Neutrophil (primary cell): ENCODE measurements around the gene ASB17.
"Not testable (repeated sequence)": the region's sequence is repeated elsewhere in the genome, so short reads cannot be mapped to it uniquely, and the experiment has no call there.

Experiments used
- H3K27ac ChIP-seq: fragments of 200-600 bp; sonication (generic); 2 replicates; pipeline ENCODE4 v1.5.1; 2016; ENCODE audit warnings: mild to moderate bottlenecking, moderate library complexity
- H3K27me3 ChIP-seq: fragments of 200-600 bp; sonication (generic); 2 replicates; pipeline ENCODE4 v1.6.0; 2016; ENCODE audit warnings: mild to moderate bottlenecking
- H3K36me3 ChIP-seq: fragments of 200-600 bp; sonication (generic); 2 replicates; pipeline ENCODE4 v1.5.1; 2017
- H3K4me1 ChIP-seq, 2 experiments: fragments of 200-600 bp in 1 of 2; sonication (generic) in 1 of 2; 1 replicate in 1 of 2; 2 replicates in 1 of 2; pipeline versions ENCODE4 v1.5.1 to v1.6.1; 2013 to 2016; ENCODE audit warnings: low read depth in 1 of 2, low read length in 1 of 2, mild to moderate bottlenecking in 1 of 2, moderate library complexity in 1 of 2; ENCODE audit not compliant: control insufficient read depth in 1 of 2, insufficient read depth in 1 of 2
- H3K4me3 ChIP-seq, 2 experiments: fragments of 200-600 bp in 1 of 2; sonication (generic) in 1 of 2; 1 replicate in 1 of 2; 2 replicates in 1 of 2; pipeline ENCODE4 v1.5.1; 2013 to 2016; ENCODE audit warnings: low read depth in 1 of 2, low read length in 1 of 2, mild to moderate bottlenecking in 1 of 2, moderate library complexity in 1 of 2
- H3K9me3 ChIP-seq: fragments of 200-600 bp; sonication (generic); 2 replicates; pipeline ENCODE4 v1.5.1; 2016
- CTCF ChIP-seq: fragments of 200-600 bp; sonication (generic); IDR thresholded peaks from 2 replicates; pipeline ENCODE4 v1.5.1; 2016; ENCODE audit warnings: antibody characterized with exemption

ASB17 gene

GRCh38 chr1:75964760-75965408 is 32.7 kb upstream of the ASB17 start:
- Histone ChIP-seq H3K9me3 (peaks cover 3% of the 10 kb centered on the region), H3K36me3 (no peaks in the 10 kb centered on the region), H3K4me3 (no peak overlapping the region), H3K27ac (no peak overlapping the region), H3K4me1 (no peaks in the 10 kb centered on the region), H3K27me3 (no peaks in the 10 kb centered on the region)
- no peak for TF ChIP-seq CTCF

GRCh38 chr1:75964110-75964759 is 32.0 kb upstream of the ASB17 start:
- not testable (repeated sequence) for H3K27me3 ChIP-seq, H3K4me3 ChIP-seq, H3K36me3 ChIP-seq, H3K4me1 ChIP-seq, H3K9me3 ChIP-seq, H3K27ac ChIP-seq

- H3K27me3 ChIP-seq, result no peaks in the 10 kb centered on the region
- no peak overlapping the region for H3K4me3 ChIP-seq
- H3K4me1 ChIP-seq, result no peaks in the 10 kb centered on the region
- no peaks in the 10 kb centered on the region for H3K9me3 ChIP-seq
- no peaks in the 10 kb centered on the region for H3K36me3 ChIP-seq
- no peak for TF ChIP-seq CTCF
- H3K27ac ChIP-seq, result no peak overlapping the region
Observed at GRCh38 chr1:75954586-75954985, 22.4 kb upstream of the ASB17 start.

- Histone ChIP-seq H3K27me3 (no peaks in the 10 kb centered on the region), H3K27ac (no peak overlapping the region), H3K4me1 (no peaks in the 10 kb centered on the region), H3K36me3 (no peaks in the 10 kb centered on the region), H3K4me3 (no peak overlapping the region), H3K9me3 (no peaks in the 10 kb centered on the region)
- TF ChIP-seq CTCF, result no peak
Observed at GRCh38 chr1:75953461-75953860, 21.3 kb upstream of the ASB17 start.

GRCh38 chr1:75952016-75952415 is 19.8 kb upstream of the ASB17 start:
- Histone ChIP-seq H3K4me3 (no peak overlapping the region), H3K9me3 (no peaks in the 10 kb centered on the region), H3K27me3 (no peaks in the 10 kb centered on the region), H3K36me3 (no peaks in the 10 kb centered on the region), H3K27ac (no peak overlapping the region), H3K4me1 (no peaks in the 10 kb centered on the region)
- no peak for TF ChIP-seq CTCF

- no peaks in the 10 kb centered on the region for H3K27me3 ChIP-seq
- H3K4me1 ChIP-seq, result no peaks in the 10 kb centered on the region
- no peaks in the 10 kb centered on the region for H3K36me3 ChIP-seq
- H3K9me3 ChIP-seq, result no peaks in the 10 kb centered on the region
- H3K4me3 ChIP-seq, result no peak overlapping the region
- no peak for TF ChIP-seq CTCF
- H3K27ac ChIP-seq, result no peak overlapping the region
Observed at GRCh38 chr1:75950176-75950575, 18.0 kb upstream of the ASB17 start.

- not testable (repeated sequence) for H3K36me3 ChIP-seq, H3K27ac ChIP-seq
Observed at GRCh38 chr1:75943037-75943436, 10.8 kb upstream of the ASB17 start.

More at GRCh38 chr1:75943037-75943436, 10.8 kb upstream of the ASB17 start:
- H3K9me3 ChIP-seq, H3K27me3 ChIP-seq, H3K4me3 ChIP-seq, H3K4me1 ChIP-seq: not testable (repeated sequence)
